Vagina (tissue), 2 donors: ENCODE data around the gene PLEKHB1.

ENCODE experiments used
- POLR2A ChIP-seq, 2 donors: fragments of 450-650 bp; IDR thresholded peaks; one replicate each; pipeline ENCODE4 v1.6.1; 2017; ENCODE audit warnings: antibody characterized with exemption in 2 of 2, mild to moderate bottlenecking in 2 of 2, moderate library complexity in 2 of 2
- TF ChIP-seq, protein P1 (sequence below), 3 experiments: fragments of 450-650 bp in 2 of 3; fragments of 200-600 bp in 1 of 3; sonication (generic) in 1 of 3; IDR thresholded peaks; one replicate each; pipeline ENCODE4 v1.5.1; 2017 to 2019; ENCODE audit warnings: antibody characterized with exemption in 3 of 3, mild to moderate bottlenecking in 2 of 3, moderate library complexity in 2 of 3

DNA sequence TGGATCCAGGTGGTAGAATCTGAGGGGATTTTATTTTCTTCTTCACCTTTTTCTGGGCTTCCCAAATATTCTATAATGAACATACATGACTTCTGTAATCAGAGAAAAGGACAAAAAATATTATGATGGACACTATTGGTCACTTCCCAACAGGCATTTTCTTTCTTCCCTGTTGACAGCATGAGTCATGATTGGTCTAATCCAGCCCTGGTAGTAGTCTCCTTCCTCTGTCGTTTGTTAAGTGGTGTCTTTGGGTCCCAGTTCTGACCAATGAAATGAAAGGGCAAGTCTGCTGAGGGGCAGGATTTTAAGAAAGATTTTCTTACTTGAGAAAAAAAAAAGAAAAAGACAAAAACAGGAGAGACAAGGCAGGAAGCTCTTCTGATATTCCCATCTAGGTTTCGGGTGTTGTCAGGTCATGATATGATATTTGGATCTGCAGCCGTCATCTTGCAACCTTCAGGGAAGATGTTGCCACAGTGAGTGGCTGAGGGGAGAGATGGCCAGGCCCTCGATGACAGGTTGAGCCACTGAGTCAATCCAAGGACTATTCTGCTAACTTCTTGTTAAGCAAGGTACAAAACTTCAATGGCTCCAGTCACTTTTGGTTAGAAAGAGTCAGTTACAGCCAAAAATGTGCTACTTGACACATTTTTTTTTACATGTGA is 23.3 kb upstream of the PLEKHB1 start:
- TF ChIP-seq, protein P1, sequence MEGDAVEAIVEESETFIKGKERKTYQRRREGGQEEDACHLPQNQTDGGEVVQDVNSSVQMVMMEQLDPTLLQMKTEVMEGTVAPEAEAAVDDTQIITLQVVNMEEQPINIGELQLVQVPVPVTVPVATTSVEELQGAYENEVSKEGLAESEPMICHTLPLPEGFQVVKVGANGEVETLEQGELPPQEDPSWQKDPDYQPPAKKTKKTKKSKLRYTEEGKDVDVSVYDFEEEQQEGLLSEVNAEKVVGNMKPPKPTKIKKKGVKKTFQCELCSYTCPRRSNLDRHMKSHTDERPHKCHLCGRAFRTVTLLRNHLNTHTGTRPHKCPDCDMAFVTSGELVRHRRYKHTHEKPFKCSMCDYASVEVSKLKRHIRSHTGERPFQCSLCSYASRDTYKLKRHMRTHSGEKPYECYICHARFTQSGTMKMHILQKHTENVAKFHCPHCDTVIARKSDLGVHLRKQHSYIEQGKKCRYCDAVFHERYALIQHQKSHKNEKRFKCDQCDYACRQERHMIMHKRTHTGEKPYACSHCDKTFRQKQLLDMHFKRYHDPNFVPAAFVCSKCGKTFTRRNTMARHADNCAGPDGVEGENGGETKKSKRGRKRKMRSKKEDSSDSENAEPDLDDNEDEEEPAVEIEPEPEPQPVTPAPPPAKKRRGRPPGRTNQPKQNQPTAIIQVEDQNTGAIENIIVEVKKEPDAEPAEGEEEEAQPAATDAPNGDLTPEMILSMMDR (IDR thresholded peaks at IDR 0.05): no peak
- no peak for TF ChIP-seq POLR2A (IDR thresholded peaks at IDR 0.05)
